Measurements from ENCODE around the gene CYLD.

Gene CYLD

DNA sequence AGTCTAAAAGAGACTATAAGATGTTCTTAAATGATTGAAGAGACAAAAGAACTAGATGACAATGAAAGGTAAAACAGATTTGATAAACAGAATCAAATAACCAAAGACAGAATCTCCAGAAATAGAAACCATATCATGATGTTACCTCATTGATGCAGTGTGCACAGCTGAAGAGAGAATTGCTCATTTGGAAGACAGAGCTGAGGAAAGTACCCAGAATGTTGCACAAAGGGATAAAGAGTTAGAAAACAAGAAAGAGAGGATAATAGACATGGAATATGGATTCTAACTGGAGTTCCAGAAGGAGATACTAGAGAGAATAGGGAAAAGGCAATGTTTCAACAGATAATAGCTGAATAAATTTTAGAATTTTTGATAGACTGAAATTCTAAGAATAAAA lies 47.9 kb downstream of the CYLD start:
- DNase-seq: no peak

DNA sequence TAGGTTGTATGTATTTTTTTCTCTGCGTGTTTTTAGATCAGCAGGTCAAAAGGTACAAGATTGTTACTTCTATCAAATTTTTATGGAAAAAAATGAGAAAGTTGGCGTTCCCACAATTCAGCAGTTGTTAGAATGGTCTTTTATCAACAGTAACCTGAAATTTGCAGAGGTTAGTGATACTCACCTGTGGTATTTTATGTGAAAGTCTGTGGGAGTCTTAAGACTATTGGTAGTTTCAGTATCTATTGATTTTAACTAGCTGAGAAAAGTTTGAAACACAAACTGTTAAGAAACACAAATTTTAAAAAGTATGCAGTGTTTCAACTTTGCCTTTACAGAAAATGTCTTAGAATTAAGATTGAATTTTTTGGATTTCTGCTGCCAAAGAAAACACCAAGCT lies 49.6 kb downstream of the CYLD start:
- DNase-seq: no peak

DNA sequence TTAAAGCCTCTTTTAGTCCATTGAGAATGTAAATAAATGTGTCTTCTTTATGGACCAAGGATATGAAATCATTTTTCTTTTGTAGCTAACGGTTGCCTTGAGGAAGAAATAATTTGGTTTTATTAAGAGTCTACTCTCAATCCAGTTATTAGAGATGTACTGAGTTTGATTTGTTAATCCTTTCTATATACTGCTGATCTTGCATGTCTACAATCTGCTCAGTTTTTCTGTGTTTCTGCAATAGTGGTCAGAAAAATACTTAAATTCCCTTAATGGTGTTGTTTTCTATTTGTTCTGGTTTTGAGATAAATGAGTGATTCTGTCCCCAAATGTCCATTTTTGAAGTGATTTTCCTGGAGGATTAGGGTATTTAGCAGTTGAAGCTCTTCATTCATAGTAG lies 54.9 kb downstream of the CYLD start:
- no peak for DNase-seq

DNA sequence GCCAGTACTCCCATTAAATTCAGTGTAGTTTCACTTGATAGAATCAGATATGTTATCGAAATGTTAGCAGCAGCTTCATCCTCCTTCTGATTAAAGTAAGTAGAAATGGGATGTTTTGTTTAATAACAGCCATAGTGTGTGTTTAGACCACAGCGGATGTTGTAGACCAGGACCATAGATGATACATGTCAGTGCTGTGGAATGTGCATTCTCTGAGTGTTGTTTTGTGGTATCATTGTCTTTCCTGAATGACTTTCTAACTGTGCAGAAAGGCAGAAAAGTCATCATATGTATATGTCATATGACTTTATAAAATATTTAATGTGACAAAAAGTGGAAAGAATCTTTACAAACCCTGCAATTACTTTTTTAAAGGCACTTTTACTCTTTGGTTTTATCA lies 55.6 kb downstream of the CYLD start:
- DNase-seq: no peak

DNA sequence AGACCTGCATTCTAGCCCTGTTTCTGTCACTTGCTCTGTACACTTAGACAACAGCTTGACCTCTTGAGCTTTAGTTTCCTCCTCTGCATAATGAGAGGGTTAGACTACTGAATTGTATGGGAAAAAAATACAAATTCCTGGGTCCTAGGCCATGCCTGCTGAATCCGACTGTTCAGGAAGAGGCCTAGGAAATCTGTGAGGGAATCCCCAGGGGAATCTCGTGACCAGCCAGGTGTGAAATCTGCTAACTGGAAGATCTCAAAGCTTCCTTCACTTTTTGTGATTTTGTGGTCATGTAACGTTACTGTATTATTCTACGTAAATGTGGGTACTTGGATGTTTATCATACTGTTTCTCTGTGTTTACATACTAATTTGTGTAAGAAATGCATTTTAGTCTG lies 58.2 kb downstream of the CYLD start:
- no peak for DNase-seq

DNA sequence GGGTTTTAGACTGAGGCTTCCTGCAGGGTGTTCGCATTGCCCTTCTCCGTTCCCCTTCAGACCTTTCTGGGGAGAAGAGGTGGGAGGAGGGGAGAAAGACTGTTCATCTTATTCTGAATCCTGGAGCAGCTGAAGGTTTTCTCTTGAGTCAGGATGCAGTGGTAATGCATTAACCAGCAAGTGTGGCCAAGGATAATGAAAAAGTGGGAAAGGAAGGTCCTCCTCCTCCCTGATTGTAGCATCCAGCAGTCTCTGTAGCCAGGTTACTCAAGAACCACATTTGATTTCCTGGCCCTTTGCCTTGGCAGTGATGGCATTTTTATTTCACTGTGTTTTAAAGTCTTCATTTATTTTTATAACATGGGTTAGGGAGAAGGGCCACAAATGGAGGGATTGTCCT lies 59.1 kb downstream of the CYLD start:
- no peak for DNase-seq

DNA sequence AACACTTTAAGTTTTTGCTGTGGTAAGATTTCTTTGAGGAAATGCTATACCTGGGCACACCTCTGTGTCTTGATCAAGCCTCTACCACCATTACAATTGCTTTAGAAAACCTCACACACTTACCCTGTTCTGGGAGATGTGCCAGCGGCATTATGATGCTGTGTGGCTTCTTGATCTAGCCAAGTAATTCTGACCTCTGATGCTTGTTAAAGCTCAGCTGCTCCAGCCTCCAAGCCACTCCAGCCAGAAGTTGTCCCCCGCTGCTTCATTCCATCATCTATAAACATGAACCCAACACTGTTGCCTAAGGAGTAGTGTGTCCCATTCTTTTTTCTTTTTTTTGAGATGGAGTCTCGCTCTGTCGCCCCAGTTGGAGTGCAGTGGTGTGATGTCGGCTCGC lies 60.1 kb downstream of the CYLD start:
- no peak for DNase-seq

DNA sequence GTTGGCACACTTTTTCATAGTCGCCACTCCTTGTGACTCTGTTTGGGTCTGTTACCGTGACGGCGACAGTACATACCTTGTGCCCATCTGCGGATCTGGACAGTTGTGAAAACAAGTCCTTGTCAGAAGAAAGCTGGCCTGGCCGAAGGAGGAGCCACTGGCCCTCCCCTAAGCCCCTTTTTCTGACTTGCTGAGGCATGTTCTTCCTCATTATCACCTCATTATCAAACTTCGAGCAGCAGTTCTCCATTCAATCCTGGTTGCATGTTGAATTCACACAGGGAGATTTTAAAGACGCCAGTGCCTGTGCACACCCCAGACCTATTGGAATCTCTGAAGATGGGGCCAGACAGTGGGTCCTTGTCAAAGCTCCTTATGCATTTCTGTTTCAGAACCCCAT lies 61.1 kb downstream of the CYLD start:
- no peak for DNase-seq

DNA sequence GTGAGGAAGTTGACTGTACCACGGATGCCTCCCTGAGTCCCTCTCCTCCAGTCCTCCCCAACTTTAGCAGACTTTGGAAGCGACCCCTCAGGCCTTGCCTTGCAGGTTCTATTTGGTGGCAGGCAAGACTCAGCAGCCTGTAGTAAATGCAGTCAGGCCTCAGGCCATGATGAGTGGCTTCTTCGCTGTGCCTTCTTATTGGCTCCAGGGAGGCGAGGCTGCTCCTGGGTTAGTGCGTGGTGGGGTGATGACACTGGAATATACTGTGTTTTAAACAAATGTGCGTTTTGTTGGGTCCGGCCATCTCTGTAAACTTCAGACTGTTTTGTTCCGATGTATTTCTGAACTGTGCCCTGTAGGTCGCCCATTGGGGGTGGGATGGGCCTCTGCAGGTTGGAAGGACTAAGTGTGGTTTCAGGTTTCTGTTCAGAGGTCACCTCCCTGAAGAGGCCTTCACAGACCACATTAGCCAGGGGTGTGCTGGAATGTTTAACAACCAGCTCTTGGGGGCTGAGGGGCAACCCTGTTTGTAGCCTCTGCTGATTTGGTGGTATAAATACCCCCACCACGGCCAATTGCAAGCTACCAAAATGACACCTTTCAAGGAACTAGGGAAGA lies 62.5 kb downstream of the CYLD start:
- no peak for DNase-seq

DNA sequence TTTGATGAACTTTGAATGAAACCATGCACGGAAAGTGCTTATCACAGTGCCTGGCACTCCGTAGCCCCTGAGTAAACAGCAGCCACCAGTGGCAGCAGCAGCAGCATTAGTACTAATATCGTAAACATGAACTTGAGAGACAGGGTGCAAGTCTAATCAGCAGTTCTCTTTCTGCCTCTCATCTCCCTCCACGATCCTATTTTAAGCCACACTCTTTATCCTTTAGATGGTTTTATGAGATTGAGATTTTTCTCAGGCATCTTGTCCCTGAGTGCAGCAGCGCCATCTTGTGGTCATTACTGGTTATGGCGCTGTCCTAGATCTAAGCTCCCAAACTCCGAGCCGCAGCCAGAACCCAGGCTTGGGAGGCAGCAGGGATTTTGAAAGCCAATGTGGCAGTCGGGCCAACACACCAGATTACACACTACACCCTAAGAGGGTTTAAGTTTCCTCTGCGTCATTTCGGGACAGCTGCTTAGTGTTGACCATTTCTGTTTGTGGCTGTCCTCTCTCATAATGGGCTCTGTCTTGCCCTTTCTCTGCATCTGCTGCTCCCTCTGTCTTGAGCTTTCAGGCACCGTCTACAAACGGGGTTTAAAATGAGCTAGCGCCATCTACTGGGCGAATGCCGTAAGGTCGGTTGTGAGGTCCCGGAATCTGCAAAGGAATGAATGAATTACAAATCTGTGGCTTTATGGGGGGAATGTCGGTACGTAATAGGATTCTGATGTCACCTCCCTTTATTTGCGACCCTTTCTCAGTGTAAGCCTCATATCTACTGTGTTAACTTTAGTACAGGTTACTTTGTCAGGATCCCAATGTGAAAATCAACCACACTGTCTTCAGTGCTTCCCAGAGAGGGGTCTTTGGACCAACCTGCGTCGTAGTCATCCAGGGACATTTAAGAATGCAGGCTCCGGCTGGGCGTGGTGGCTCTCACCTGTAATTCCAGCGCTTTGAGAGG lies 64.5 kb downstream of the CYLD start:
- DNase-seq: peak; percentile 84

DNA sequence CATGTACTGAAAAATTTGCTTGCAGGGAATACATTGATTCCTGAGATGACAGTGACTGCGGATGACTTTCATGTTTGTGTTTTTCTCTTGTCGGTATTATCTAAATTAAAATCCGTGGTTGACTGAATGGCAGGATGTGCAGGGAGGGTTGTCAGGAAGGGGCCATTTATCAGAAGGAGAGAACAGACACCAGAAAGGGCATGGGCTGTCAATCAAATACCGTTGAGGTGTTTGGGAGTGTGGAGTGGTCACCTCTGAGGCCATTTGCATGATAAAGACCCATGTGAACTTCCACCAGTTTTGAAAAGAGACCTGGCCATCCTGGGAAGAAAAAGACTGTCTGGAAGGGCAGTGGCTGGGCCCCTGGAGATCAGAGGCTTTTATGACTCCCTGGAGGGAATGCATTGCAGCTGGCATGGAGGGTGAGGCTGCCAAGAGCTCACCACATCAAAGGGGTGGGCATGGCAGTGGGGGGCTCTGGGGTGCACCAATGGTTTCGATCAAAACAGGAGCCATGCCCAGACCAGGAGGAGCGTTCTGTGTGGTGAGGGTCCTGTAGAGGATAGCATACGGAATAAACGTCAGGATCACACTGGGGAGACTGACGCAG lies 67.1 kb downstream of the CYLD start:
- no peak for DNase-seq

DNA sequence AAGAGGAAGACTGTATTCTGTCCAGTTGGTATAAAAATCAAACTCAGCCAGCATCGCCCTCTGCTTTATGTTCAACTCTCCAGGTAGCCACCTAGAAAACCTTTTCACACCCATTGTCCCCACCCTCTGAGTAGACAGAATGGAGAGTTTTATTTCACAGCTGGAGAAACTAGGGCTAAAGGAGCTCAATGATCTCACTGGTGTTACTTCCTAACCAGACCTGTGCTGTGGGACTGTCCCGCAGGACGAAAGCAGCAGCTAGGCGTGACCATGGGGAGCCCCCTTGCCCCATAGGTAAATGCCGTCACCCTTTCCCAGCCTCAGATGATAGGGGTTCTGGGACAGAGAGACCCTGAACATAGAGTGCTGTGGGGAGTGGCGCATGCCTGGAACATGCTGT lies 67.7 kb downstream of the CYLD start:
- DNase-seq: no peak

DNA sequence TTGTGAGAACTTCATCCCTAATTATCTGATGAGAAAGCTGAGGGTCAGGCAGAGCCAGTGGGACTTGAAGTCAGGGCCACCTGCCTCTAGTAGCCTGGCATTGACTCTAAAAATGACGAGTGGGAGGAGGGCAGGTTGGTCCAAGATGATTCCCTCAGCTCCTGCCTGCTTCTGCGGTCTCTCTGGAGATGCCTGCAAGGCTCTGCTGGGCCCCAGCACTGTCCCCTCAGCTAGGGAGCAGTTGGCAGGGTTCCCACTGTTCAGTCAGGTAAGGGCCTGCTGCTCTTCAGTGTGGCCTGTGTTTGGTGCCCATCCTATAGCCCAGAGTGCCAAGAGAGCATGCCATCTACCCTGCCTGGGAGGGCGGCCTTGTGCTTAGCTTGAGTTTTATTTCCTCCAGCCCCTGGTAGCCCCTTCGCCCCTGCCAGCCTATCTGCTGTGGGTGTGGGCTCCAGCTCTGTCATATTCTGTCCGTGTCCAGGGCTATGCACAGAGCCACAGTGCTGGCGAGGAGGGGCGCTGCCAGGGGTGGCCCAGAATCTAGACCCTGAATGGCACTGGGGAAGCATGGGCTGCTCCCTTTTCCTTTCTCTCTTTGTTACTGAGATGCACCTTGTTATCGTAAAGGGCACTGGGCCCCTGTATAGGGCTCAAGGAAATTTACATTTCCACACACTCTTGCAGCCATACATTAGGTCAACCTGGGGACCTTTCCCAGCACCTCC lies 68.5 kb downstream of the CYLD start:
- DNase-seq: no peak

DNA sequence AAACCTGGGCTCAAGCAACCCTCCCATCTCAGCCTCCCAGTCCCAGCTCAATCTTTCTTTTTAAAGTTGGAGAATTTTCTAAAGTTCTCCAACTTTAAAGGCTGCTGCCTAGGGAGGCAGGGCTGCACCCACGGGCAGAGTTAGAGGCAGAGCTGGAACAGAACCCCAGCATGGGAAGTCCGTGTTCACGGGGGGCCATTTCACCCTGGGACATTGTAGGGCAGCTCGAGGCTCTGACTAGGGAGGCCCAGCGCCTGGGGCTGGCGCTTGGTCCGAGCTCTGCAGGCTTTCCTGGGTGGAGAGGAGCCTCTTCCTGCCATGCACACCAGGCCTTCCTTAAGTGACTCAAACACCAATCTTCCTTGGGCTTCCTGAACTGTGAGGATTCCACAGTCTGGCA lies 70.2 kb downstream of the CYLD start:
- DNase-seq: no peak

DNA sequence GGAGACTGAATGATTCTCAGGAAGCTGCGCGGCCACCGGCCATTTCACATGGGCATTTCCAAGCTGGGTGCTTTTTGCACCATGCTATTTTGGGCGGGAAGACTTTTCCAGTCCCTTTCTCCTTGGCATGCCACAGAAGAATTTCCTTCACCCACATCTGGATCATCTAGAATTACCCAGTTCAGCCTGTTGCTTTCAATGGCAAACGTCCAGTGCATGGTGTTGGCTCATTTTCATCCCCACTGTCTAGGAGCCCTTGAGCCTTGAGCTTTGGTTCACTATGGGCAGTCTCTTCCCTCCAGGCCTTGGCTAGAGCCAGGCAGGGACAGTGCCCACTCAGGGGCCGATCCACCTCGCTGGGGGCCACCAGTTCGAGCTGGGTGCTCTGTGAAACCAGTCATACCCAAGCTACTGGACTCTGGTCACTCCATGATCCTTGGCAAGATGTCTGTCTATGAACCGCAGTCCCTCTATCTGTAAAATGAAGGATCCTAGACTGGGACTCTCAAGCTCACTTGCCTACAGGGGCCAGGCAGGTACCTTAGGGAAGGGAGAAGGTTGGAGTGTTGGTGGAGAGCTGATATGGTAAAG lies 71.1 kb downstream of the CYLD start:
- no peak for DNase-seq

DNA sequence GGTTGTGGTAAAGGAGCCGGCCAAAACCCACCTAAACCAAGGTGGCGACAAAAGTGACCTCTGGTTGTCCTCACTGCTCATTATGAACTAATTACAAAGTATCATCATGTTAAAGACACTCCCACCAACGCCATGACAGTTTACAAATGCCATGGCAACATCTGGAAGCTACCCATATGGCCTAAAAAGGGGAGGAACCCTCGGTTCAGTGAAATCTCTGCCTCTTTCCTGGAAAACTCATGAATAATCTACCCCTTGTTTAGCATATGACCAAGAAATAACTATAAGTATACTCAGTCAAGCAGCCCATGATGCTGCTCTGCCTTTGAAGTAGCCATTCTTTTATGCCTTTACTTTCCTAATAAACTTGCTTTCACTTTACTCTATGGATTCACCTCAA lies 72.2 kb downstream of the CYLD start:
- no peak for DNase-seq

DNA sequence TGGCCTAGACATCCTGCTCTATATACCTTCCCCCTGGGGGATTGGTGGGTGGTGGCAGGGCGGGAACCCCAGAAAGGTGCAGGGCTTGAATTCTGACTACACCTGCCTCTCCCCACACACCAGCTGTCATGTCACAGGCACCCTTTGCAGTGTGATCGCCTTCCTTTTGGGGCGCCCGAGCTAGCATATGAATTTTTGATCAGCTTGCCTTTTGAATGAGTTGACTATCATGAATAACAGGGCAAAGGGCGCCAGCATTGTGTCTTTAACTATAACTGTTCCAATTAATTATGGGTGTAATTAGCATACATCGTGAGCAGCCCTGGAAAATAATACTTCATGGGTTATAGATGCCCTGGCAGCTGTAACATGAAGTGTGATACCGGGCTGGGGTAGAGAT lies 72.7 kb downstream of the CYLD start:
- DNase-seq: no peak

DNA sequence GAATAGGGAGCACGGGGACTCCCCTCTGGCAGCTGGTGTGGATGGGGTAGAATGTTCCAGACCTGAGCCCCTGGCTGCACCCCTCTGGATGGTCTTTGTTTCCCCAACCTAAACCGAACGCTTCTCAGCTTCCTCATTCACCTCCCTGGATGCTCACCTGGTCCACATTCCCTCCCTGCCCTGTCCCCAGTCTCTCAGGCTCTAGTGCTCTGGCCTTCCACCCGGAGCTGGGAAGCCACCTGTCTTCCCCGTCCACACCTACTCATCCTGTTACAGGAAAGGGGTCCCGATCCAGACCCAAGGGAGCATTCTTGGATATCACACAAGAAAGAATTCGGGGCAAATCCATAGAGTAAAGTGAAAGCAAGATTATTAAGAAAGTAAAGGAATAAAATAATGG lies 73.5 kb downstream of the CYLD start:
- DNase-seq: no peak

DNA sequence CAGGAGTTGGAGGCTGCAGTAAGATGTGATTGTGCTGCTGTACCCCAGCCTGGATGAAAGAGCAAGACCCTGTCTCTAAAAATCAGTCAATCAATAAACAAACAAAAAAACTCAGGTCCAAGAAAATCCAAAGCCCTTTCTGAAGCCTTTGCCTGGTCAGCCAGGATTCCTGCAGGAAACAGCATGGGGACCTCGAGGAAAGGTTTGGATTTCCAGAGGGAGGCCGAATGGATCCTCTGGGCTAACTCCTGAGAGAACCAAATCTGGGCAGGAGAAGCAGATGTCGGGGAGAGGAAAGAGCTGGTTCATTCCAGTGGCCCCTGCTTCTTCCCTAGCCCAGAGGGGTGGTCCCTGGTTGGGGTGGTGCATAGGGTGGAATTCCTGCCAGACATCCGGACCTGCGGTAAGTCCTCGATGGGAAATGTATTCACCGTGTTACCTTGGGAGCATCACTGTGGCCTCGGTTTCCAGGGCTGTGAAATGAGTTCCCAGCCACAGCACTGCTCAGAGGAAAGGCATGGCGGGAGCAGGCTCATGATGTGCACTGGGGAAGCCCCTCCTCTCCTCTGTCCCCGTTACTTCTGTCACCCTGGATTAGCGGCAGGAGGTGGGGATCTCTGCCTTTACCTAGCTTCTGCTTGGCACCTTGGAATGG lies 75.1 kb downstream of the CYLD start:
- no peak for DNase-seq

DNA sequence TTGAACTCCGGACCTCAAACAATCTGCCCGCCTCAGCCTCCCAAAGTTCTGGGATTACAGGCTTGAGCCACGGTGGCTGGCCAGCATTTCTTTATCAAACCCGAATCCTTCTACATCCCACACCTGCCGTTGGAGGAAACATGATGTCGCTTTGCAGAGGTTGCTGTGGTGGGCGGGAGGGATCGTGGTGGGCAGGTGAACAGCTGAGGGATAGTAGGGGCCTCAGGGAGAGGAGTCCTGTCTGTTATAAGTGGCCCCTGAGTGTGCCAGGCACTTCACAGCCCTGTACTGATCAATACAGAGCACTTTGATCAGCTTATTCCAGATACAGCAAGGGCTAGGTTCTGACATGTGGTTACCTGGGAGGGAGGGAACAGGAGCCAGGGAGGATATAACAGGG lies 76.5 kb downstream of the CYLD start:
- no peak for DNase-seq

DNA sequence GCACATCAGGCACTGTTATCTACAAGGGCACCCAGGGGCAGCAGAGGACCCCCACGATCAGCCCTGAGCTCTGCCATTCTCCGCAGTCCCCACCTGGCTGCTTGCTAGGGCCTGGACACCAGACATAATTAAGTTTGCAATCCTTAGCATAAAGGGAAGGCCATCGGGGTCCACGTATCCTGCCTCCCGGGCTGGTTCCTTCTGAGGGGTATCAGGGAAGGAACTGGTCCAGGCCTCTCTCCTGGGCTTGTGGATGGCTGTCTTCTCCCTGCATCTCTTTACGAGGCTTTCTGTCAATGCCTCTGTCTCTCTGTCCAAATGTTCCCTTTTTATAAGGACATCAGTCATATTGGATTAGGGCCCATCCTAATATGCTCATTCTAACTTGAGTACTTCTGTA lies 77.8 kb downstream of the CYLD start:
- no peak for DNase-seq

DNA sequence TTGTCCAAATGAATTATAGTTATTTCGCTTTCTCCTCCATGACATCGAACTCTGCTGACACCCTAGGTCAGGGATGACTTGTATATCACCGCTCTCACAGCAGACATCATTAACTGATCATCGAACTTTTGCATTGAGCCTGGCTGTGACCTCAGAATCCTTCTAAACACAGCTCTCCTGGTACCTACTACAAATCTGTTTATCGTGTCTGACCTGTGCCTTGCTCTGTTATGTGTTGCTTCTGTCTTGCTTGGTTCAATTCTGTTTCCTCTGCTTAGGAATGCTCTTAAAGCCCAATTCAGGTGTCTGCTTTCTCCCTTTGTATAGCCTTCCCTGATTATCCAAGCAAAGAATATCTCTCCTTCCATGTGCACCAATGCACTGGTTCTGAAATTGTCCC lies 78.3 kb downstream of the CYLD start:
- DNase-seq: no peak

DNA sequence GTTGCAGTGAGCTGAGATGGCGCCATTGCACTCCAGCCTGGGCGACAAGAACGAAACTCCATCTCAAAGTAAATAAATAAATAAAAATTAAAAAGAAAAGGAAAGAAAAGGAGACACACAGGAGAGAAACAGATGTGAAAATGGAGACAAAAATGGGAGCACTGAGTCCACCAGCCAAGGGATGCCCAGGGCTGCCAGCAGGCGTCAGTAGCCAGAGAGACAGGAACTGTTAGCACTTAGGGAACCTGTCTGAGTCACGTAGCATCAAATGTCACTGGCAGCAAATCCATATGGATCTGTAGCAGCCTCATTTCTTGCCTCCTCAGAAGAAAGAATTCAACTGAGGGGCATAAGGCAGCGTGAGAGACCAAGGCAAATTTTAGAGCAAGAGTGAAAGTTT lies 79.7 kb downstream of the CYLD start:
- DNase-seq: no peak
